SKM-1 treated with dmso at 0.1 percent for 144 hours (cell line): ENCODE data around the gene CENPVL3.
"Not testable (repeated sequence)": the region's sequence is repeated elsewhere in the genome, so short reads cannot be mapped to it uniquely, and the experiment has no call there.

Experiments used
- DNase-seq: peaks from one replicate; lab custom pipeline; 2025; ENCODE audit not compliant: unreplicated experiment; lab: John Stamatoyannopoulos, UW

The CENPVL3 gene

GRCh38 chrX:51618241-51619155 lies at the start of gene CENPVL3:
Gene CENPVL3, minus strand, starts transcription at chrX:51618912. Its CDS starts 39 bp downstream, at chrX:51618873.
- DNase-seq: not testable (repeated sequence)

GRCh38 chrX:51665981-51666380 lies 47.3 kb upstream of the CENPVL3 start:
- DNase-seq: no peak

- DNase-seq: no peak
Measured at GRCh38 chrX:51643377-51643776, 24.7 kb upstream of the CENPVL3 start.

GRCh38 chrX:51641421-51642021 lies 22.8 kb upstream of the CENPVL3 start:
- no peak for DNase-seq

- DNase-seq: not testable (repeated sequence)
Measured at GRCh38 chrX:51636511-51636910, 17.8 kb upstream of the CENPVL3 start.

GRCh38 chrX:51614353-51615012 lies 4.2 kb downstream of the CENPVL3 start:
- DNase-seq: no peak

GRCh38 chrX:51608766-51609165 lies 9.9 kb downstream of the CENPVL3 start:
- DNase-seq: no peak

GRCh38 chrX:51608126-51608525 lies 10.6 kb downstream of the CENPVL3 start:
- no peak for DNase-seq

- DNase-seq: no peak
Measured at GRCh38 chrX:51606446-51606845, 12.3 kb downstream of the CENPVL3 start.

- no peak for DNase-seq
Measured at GRCh38 chrX:51598899-51599298, 19.8 kb downstream of the CENPVL3 start.

GRCh38 chrX:51571874-51572273 lies 46.8 kb downstream of the CENPVL3 start:
- no peak for DNase-seq

- DNase-seq: no peak
Measured at GRCh38 chrX:51569561-51569960, 49.2 kb downstream of the CENPVL3 start.

GRCh38 chrX:51568586-51568985 lies 50.1 kb downstream of the CENPVL3 start:
- no peak for DNase-seq
